ENCODE results near the gene GARIN5A.

The GARIN5A gene

DNA sequence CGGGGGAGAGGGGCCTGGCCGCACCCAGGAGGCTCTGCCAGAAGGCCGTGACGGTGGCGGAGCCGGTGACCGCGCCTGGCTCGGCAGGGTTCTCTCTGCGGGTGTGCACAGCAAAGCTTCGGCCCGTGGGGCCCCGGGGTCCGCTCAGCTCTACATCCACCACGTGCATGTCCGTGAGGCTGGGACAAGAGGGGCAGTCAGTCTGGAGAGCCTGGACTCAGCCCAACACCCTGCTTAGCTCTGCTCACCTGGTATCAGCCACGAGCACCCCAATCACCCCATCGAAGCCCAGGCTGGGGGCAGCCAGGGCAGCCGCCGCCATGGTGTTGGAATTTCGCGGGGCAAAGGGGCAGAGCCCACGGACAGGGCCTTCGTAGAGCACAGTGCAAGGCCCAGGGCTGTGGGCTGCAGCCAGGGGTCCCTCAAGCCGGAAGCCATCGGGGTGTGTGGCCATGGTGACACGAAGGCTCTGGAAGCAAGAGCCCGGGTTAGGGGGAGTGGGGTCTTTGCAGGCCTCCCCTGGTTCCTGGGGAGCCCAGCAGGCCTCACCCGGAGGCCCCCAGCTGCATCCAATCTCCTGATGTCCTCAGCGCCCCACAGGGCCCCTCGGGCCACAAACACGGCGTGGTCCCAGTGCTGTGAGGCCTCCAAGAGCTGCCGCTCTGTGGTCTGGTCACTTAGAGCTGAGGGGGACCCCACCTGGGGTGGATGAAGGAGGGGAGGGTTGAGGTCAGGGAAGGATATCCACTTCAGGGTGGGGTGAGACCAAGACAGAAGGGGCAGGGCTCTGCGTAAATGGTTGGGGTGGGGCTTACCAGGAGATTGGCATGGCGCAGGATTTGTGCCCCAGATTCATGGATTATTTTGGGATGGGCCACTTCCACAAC is 35.7 kb upstream of the GARIN5A start:
- TF ChIP-seq, protein P1, sequence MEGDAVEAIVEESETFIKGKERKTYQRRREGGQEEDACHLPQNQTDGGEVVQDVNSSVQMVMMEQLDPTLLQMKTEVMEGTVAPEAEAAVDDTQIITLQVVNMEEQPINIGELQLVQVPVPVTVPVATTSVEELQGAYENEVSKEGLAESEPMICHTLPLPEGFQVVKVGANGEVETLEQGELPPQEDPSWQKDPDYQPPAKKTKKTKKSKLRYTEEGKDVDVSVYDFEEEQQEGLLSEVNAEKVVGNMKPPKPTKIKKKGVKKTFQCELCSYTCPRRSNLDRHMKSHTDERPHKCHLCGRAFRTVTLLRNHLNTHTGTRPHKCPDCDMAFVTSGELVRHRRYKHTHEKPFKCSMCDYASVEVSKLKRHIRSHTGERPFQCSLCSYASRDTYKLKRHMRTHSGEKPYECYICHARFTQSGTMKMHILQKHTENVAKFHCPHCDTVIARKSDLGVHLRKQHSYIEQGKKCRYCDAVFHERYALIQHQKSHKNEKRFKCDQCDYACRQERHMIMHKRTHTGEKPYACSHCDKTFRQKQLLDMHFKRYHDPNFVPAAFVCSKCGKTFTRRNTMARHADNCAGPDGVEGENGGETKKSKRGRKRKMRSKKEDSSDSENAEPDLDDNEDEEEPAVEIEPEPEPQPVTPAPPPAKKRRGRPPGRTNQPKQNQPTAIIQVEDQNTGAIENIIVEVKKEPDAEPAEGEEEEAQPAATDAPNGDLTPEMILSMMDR (IDR thresholded peaks at IDR 0.05; ENCODE audit: borderline replicate concordance, insufficient read depth, low read depth, low read length) = no peak
- H3K4me3 ChIP-seq (ENCODE audit: low read depth, low read length) = no peak overlapping the region

DNA sequence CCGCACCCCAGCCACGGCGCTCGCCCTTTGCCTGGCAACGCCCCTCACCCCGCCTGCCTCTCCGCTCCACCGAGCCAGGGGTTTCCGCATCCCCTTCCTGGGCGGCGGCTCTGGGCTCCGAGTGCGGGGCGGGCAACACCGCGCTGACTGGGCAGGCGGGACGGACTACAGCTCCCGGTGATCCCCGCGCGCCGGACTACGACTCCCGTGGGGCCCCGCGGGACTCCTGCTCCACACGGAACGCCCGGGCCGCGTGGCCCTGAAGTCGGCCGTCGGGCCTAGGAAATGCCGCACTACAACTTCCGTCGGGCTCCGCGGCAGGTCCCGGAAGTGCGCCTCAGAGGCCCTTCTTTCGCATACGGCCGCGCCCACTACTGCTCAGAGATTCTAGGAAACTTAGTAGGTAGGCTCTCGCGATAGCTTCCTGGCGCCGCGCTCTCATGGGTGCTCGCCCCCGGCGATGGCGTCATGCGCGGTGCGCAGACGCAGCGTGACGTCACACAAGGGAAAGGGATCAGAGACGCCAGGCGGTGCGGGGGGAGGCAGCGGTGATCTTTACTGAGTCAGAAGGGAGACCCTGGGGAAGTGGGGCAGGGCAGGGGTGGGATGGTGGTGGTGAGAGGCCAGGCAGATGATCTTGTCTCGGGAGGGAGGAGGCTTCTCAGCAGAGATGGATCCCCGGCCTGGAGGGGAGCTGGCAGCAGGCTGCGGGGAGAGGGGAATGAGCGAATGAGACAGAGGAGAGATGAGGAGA is 34.6 kb upstream of the GARIN5A start, which contains the start of gene JOSD2:
TSS of gene JOSD2 (minus strand) at position 123 of the 754 bp plus-strand sequence. CDS start 760 bp downstream, outside the sequence.
- peak within 1 kb of the TSS; percentile 75 for H3K4me3 ChIP-seq (ENCODE audit: low read depth, low read length)

DNA sequence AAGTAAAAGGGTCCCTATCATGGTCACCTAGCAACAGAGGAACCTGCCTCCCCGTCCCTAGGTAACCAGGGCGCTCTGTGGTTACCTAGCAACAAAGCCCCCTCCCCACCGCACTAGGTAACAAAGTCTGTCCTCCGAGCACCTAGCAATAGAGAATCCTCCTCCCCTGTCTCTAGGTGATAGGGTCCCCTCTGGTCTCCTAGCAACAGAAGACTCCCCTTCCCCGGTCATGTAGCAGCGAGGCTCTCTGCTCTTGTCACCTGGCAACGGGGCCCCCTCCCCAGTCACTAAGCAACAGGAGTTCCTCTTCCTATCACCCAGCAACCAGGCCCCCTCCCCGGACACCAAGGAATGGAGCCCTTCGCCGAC is 34.0 kb upstream of the GARIN5A start:
- H3K4me3 ChIP-seq (ENCODE audit: low read depth, low read length) = peak overlapping the region; percentile 75
- TF ChIP-seq, protein P1 (IDR thresholded peaks at IDR 0.05; ENCODE audit: borderline replicate concordance, insufficient read depth, low read depth, low read length) = no peak

More for the DNA sequence above, 34.6 kb upstream of the GARIN5A start, which contains the start of gene JOSD2:
- TF ChIP-seq, protein P1 (IDR thresholded peaks at IDR 0.05; ENCODE audit: borderline replicate concordance, insufficient read depth, low read depth, low read length) = no peak

DNA sequence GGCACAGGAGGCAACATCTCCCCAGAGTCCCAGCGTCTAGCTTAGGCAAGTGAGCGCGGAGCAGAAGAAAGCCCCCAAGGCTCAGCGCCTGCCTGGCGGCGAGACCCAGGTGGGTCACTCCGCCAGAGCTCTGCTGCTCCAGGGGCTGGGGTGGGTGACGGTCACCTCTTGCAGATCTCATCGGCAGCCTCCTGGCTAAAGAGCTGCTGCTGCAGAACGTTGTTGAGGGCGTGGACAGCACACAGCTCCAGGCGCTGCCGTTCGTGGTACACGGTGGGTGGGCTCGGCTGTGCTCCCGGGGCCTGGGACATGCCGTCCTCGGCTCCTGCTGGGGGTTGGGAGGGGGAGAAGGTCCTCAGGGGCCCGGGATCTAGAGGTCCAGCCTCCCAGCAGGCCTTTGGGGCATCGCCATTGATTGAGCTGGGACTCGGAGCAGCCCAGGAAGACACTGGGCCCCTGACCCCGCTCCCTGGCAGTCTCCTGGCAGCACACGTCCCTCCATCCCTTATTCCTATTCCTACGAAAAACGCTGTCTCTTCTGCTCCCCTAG is 33.5 kb upstream of the GARIN5A start:
- TF ChIP-seq, protein P1 (IDR thresholded peaks at IDR 0.05; ENCODE audit: borderline replicate concordance, insufficient read depth, low read depth, low read length) = no peak
- H3K4me3 ChIP-seq (ENCODE audit: low read depth, low read length) = peak overlapping the region; percentile 75

DNA sequence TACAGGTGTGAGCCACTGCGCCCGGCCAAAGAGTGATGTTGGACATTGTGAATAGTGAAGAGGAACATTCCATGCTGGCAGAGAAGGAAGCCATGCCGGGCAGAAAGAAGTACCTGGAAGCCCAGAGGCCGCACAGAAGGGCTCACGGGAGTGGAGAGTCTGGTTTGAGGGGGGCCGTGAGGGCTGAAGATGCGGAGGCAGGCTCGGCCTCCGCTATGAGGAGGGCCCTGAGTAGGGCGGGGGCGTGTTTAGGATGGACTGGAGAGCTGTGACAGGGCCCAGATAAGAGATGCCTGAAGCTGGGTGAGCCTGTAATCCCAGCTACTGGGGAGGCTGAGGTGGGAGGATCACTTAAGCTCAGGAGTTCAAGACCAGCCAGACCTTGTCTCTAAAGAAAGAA is 32.7 kb upstream of the GARIN5A start:
- H3K4me3 ChIP-seq (ENCODE audit: low read depth, low read length) = no peak overlapping the region
- TF ChIP-seq, protein P1 (IDR thresholded peaks at IDR 0.05; ENCODE audit: borderline replicate concordance, insufficient read depth, low read depth, low read length) = no peak

DNA sequence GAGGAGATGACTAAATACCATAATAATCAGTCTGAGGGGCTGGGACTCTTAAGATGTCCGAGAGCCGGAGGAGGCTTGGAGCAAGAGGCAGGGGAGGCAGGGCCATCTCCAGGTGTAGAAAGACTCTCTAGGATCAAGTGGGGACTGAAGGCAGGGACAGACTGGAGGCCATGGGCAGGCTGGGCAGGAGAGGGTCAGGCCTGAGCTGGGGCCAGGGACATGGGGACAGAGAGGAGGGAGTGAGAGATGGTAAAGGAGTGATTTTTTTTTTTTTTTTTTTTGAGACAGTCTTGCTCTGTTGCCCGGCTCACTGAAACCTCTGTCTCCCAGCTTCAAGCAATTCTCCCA is 32.2 kb upstream of the GARIN5A start:
- no peak overlapping the region for H3K4me3 ChIP-seq (ENCODE audit: low read depth, low read length)
- TF ChIP-seq, protein P1 (IDR thresholded peaks at IDR 0.05; ENCODE audit: borderline replicate concordance, insufficient read depth, low read depth, low read length) = no peak
